ENCODE data around the gene SMOC1. TPM values are rescaled to one million over a fixed set of nuclear protein-coding genes. Genes with fewer than 3 reads are reported as not detected.

SMOC1 gene
- total RNA-seq, 3 donors from 2014 or later, result 2.9 to 32.6 (median 5.7) TPM

GRCh38 chr14:69968132-69968531 is 88.9 kb downstream of the SMOC1 start:
- Histone ChIP-seq H3K9me3 (no peaks in the 10 kb centered on the region), H3K4me1 (no peaks in the 10 kb centered on the region), H3K27ac (no peak overlapping the region), H3K4me3 (no peak overlapping the region), H3K27me3 (no peaks in the 10 kb centered on the region), H3K36me3 (no peaks in the 10 kb centered on the region)
- intact Hi-C loops (cut with DNase I; ENCODE audit: low total_unique reads), result no loop called here
- DNase-seq (ENCODE audit: low spot score in 2 of 2), result no peak
- TF ChIP-seq POLR2AphosphoS5 (IDR thresholded peaks at IDR 0.05) (no peak), CTCF (IDR thresholded peaks at IDR 0.05) (no peak), POLR2A (IDR thresholded peaks at IDR 0.05) (no peak)

GRCh38 chr14:69968681-69969080 is 89.5 kb downstream of the SMOC1 start:
- TF ChIP-seq POLR2A (IDR thresholded peaks at IDR 0.05) (no peak), CTCF (IDR thresholded peaks at IDR 0.05) (no peak), POLR2AphosphoS5 (IDR thresholded peaks at IDR 0.05) (no peak)
- no peak for DNase-seq (ENCODE audit: low spot score in 2 of 2)
- Histone ChIP-seq H3K27me3 (no peaks in the 10 kb centered on the region), H3K4me3 (no peak overlapping the region), H3K27ac (no peak overlapping the region), H3K9me3 (no peaks in the 10 kb centered on the region), H3K36me3 (no peaks in the 10 kb centered on the region), H3K4me1 (no peaks in the 10 kb centered on the region)
- intact Hi-C loops (cut with DNase I; ENCODE audit: low total_unique reads), result no loop called here

GRCh38 chr14:69972755-69973154 is 93.5 kb downstream of the SMOC1 start:
- H3K4me1 ChIP-seq, result no peaks in the 10 kb centered on the region
- no peak for DNase-seq (ENCODE audit: low spot score in 2 of 2)
- no peaks in the 10 kb centered on the region for H3K27me3 ChIP-seq
- peak overlapping the region in 1 of 2 donors; percentile 41 for H3K27ac ChIP-seq
- no peak overlapping the region for H3K4me3 ChIP-seq
- TF ChIP-seq POLR2AphosphoS5 (IDR thresholded peaks at IDR 0.05) (no peak), POLR2A (IDR thresholded peaks at IDR 0.05) (no peak), CTCF (IDR thresholded peaks at IDR 0.05) (no peak)
- intact Hi-C loops (cut with DNase I; ENCODE audit: low total_unique reads), result no loop called here
- H3K9me3 ChIP-seq, result no peaks in the 10 kb centered on the region
- no peaks in the 10 kb centered on the region for H3K36me3 ChIP-seq

GRCh38 chr14:69973846-69974245 is 94.6 kb downstream of the SMOC1 start:
- H3K4me1 ChIP-seq, result no peaks in the 10 kb centered on the region
- DNase-seq (ENCODE audit: low spot score in 2 of 2), result no peak
- no peaks in the 10 kb centered on the region for H3K36me3 ChIP-seq
- H3K27ac ChIP-seq, result no peak overlapping the region
- TF ChIP-seq CTCF (IDR thresholded peaks at IDR 0.05) (no peak), POLR2A (IDR thresholded peaks at IDR 0.05) (no peak), POLR2AphosphoS5 (IDR thresholded peaks at IDR 0.05) (no peak)
- no peak overlapping the region for H3K4me3 ChIP-seq
- no peaks in the 10 kb centered on the region for H3K9me3 ChIP-seq
- no peaks in the 10 kb centered on the region for H3K27me3 ChIP-seq
- intact Hi-C loops (cut with DNase I; ENCODE audit: low total_unique reads), result no loop called here

GRCh38 chr14:69979882-69980281 is 100.7 kb downstream of the SMOC1 start:
- DNase-seq (ENCODE audit: low spot score in 2 of 2), result no peak
- no peaks in the 10 kb centered on the region for H3K27me3 ChIP-seq
- H3K4me1 ChIP-seq, result no peaks in the 10 kb centered on the region
- H3K27ac ChIP-seq, result peak overlapping the region; percentile 39 to 80
- H3K9me3 ChIP-seq, result no peaks in the 10 kb centered on the region
- H3K36me3 ChIP-seq, result no peaks in the 10 kb centered on the region
- no peak overlapping the region for H3K4me3 ChIP-seq
- intact Hi-C loops (cut with DNase I; ENCODE audit: low total_unique reads), result no loop called here
- TF ChIP-seq POLR2AphosphoS5 (IDR thresholded peaks at IDR 0.05), result no peak
- no peak for TF ChIP-seq POLR2A (IDR thresholded peaks at IDR 0.05)
- TF ChIP-seq CTCF (IDR thresholded peaks at IDR 0.05), result no peak
